Spleen (tissue), 11 donors: ENCODE data around the gene SETBP1. TPM values are rescaled to one million over a fixed set of nuclear protein-coding genes. Genes with fewer than 3 reads are reported as not detected.

Source experiments
- DNase-seq: peaks from one replicate; pipeline ENCODE4 v3.0.0-alpha.2; 2020
- H3K27ac ChIP-seq, 8 donors: fragments of 200-600 bp; sonication (generic) in 7 of 8; 1 replicate in 4 of 8; 2 replicates in 4 of 8; pipeline versions ENCODE4 v1.5.0 to v1.8.0; 2016 to 2021; ENCODE audit warnings: inconsistent platforms in 4 of 8, mild to moderate bottlenecking in 4 of 8, moderate library complexity in 1 of 8
- H3K27me3 ChIP-seq, 7 donors: fragments of 200-600 bp; sonication (generic) in 6 of 7; replicated peaks in 1 of 7; 1 replicate in 4 of 7; 2 replicates in 3 of 7; pipeline versions ENCODE4 v1.5.0 to v1.8.0; 2016 to 2021; ENCODE audit warnings: inconsistent platforms in 3 of 7, mild to moderate bottlenecking in 1 of 7
- H3K36me3 ChIP-seq, 6 donors: fragments of 200-600 bp; sonication (generic) in 5 of 6; 1 replicate in 4 of 6; 2 replicates in 2 of 6; pipeline versions ENCODE4 v1.5.0 to v1.8.0; 2016 to 2021; ENCODE audit warnings: inconsistent platforms in 2 of 6
- H3K4me1 ChIP-seq, 6 donors: fragments of 200-600 bp; sonication (generic) in 5 of 6; 1 replicate in 3 of 6; 2 replicates in 3 of 6; pipeline versions ENCODE4 v1.5.0 to v1.8.0; 2016 to 2021; ENCODE audit warnings: inconsistent platforms in 3 of 6
- H3K4me3 ChIP-seq, 8 donors: fragments of 200-600 bp; sonication (generic) in 7 of 8; 1 replicate in 4 of 8; 2 replicates in 4 of 8; pipeline versions ENCODE4 v1.5.0 to v1.8.0; 2016 to 2021; ENCODE audit warnings: inconsistent platforms in 4 of 8, mild to moderate bottlenecking in 4 of 8, moderate library complexity in 2 of 8
- H3K9me3 ChIP-seq, 8 donors: fragments of 200-600 bp; sonication (generic) in 7 of 8; 1 replicate in 4 of 8; 2 replicates in 4 of 8; pipeline versions ENCODE4 v1.5.0 to v1.8.0; 2016 to 2021; ENCODE audit warnings: inconsistent platforms in 4 of 8
- POLR2A ChIP-seq, 3 donors: fragments of 450-650 bp; IDR thresholded peaks; one replicate each; pipeline ENCODE4 v1.5.1; 2017; ENCODE audit warnings: antibody characterized with exemption in 3 of 3, mild to moderate bottlenecking in 1 of 3
- POLR2AphosphoS5 ChIP-seq, 3 donors: sonication (generic); formaldehyde crosslinking; IDR thresholded peaks; one replicate each; pipeline ENCODE4 v1.5.1; 2017; ENCODE audit warnings: antibody characterized with exemption in 3 of 3
- WGBS, 5 donors: extraction: QIAGEN DNeasy Blood & Tissue Kit in 3 of 5; methylation state at CpG; one replicate each; pipeline versions ENCODE4 v1.1.5 to v1.1.7; 2013 to 2018; 5-methylcytosine and 5-hydroxymethylcytosine counted together
- intact Hi-C: fragments of 100-400 bp; cut with DNase I; formaldehyde crosslinking; loops from one replicate; pipeline ENCODE4 v1.15.0; 2023; ENCODE audit warnings: low total_unique reads
- polyA plus RNA-seq, 3 donors: library from polyadenylated mRNA; stranded (reverse); fragments of 200-250 nt; gene quantifications; one replicate each; pipeline ENCODE4 v1.2.1, GENCODE V29; 2013
- total RNA-seq, 7 donors: library from RNA; depleted of rRNA in 3 of 7; stranded (reverse); fragments of >200 nt in 3 of 7; fragmentation: NEBNext Ultra II Directional in 4 of 7; extraction: Animal tissue kit (Norgen Biotek cat#: 25700) in 4 of 7; gene quantifications; one replicate each; pipeline versions ENCODE4 v1.1.0 to v1.2.1, GENCODE V29; 2016 to 2021
- TF ChIP-seq, protein P1 (sequence below), 11 experiments: fragments of 200-600 bp in 7 of 11; fragments of 450-650 bp in 4 of 11; sonication (generic) in 4 of 11; IDR thresholded peaks in 8 of 11; conservative IDR thresholded peaks in 3 of 11; 1 replicate in 7 of 11; 2 replicates in 4 of 11; pipeline versions ENCODE4 v1.4.0 to v1.8.0; 2016 to 2021; ENCODE audit warnings: antibody characterized with exemption in 11 of 11, inconsistent platforms in 4 of 11, mild to moderate bottlenecking in 1 of 11
- donor health status: healthy with polysubstance abuse.
- donor health status: DM: no; HTN: no; CAD: no; lungs with moderate emphysema.
- donor health status: DM: no; HTN: no; CAD: no.
- donor health status: Bipolar disorder and iron deficiency.
- donor health status: healthy.
- donor health status: DM: no; HTN: no; CAD: no.
- donor health status: DM: yes; HTN: yes; CAD: no.

SETBP1 gene
- total and polyA plus RNA-seq, 10 donors = 2.0 to 50.7 (median 33.1) TPM

DNA sequence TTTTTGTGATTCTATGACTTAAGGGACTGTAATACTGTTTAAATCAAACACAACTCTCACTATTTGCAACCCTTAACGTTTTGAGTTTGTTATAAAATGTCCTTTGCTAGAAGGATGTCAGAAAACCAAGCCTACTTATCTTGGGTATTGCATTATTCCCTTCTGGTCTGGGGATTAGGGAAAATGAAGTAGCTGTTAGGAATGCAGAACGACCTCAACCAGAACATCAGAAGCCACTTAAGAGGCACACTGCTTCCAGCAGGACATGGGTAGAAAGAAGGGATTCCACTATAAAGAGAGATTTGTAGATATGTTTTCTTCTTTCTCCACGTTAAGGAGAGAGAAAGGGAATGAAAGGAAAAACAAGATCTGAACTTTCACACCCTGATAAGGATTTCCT, 101.2 kb downstream of the SETBP1 start:
- intact Hi-C loops = no loop called here
- H3K36me3 ChIP-seq = no peaks in the 10 kb centered on the region
- H3K27me3 ChIP-seq = no peaks in the 10 kb centered on the region
- peaks cover 7 to 61% (median 20%) of the 10 kb centered on the region in 6 donors for H3K4me1 ChIP-seq
- no peaks in the 10 kb centered on the region for H3K9me3 ChIP-seq
- TF ChIP-seq POLR2AphosphoS5 (IDR thresholded peaks at IDR 0.05) (no peak), POLR2A (IDR thresholded peaks at IDR 0.05) (no peak)
- TF ChIP-seq, protein P1, sequence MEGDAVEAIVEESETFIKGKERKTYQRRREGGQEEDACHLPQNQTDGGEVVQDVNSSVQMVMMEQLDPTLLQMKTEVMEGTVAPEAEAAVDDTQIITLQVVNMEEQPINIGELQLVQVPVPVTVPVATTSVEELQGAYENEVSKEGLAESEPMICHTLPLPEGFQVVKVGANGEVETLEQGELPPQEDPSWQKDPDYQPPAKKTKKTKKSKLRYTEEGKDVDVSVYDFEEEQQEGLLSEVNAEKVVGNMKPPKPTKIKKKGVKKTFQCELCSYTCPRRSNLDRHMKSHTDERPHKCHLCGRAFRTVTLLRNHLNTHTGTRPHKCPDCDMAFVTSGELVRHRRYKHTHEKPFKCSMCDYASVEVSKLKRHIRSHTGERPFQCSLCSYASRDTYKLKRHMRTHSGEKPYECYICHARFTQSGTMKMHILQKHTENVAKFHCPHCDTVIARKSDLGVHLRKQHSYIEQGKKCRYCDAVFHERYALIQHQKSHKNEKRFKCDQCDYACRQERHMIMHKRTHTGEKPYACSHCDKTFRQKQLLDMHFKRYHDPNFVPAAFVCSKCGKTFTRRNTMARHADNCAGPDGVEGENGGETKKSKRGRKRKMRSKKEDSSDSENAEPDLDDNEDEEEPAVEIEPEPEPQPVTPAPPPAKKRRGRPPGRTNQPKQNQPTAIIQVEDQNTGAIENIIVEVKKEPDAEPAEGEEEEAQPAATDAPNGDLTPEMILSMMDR (IDR thresholded peaks at IDR 0.05 in 8 of 11, conservative IDR thresholded peaks at IDR 0.05 in 3 of 11) = no peak
- no peak for DNase-seq
- no peak overlapping the region for H3K4me3 ChIP-seq
- no peak overlapping the region for H3K27ac ChIP-seq
- WGBS, 5 donors = 52 to 68% (median 53%) methylated on average over 3 of the region's 3 CpGs

DNA sequence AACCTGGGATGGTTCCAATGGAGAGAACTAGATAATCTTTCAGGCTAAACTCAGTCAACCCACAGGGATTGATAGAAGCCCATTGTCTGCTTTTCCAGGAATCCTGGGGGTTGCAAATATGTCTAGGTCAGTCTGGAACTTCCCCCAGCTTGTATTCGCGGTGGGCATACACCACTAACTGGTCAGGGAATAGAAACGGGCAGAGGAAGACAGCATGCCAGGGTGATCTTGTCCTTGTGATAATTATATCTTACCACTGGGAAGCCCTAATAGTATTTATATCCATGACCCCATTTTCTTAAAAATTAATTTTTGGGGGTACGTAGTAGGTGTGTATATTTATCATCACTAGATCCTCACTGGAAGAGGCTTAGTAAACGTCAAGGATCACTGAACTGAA, 101.9 kb downstream of the SETBP1 start:
- no peak for DNase-seq
- H3K4me3 ChIP-seq = no peak overlapping the region
- 79 to 94% (median 94%) methylated on average over 5 of the region's 5 CpGs for WGBS, 5 donors
- no peaks in the 10 kb centered on the region for H3K9me3 ChIP-seq
- H3K27me3 ChIP-seq = no peaks in the 10 kb centered on the region
- TF ChIP-seq POLR2A (IDR thresholded peaks at IDR 0.05) = no peak
- no peak for TF ChIP-seq POLR2AphosphoS5 (IDR thresholded peaks at IDR 0.05)
- TF ChIP-seq, protein P1 (IDR thresholded peaks at IDR 0.05 in 8 of 11, conservative IDR thresholded peaks at IDR 0.05 in 3 of 11) = no peak
- intact Hi-C loops = no loop called here
- no peak overlapping the region for H3K27ac ChIP-seq
- H3K4me1 ChIP-seq = peaks cover 12 to 62% (median 21%) of the 10 kb centered on the region in 6 donors
- no peaks in the 10 kb centered on the region for H3K36me3 ChIP-seq

DNA sequence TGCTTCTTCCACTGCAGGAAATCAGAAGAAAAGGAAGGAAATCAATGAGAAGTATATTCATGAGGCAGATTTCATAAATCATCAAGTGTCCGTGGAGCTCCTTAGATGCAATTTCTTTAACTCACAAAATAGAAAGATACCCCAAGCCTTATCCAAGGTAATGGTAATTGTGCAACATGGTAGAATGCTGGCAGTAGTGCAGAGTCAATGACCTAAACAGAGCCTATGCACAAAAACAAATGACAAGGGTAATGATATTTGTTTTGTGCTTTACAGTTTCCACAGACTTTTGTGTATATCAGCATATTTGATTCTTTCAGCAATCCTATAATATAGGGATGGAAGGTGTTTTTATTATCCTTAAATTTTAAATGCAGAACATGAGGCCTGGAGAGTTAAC, 102.7 kb downstream of the SETBP1 start:
- intact Hi-C loops = no loop called here
- H3K4me1 ChIP-seq = peaks cover 12 to 56% (median 21%) of the 10 kb centered on the region in 6 donors
- TF ChIP-seq POLR2AphosphoS5 (IDR thresholded peaks at IDR 0.05) (no peak), POLR2A (IDR thresholded peaks at IDR 0.05) (no peak)
- TF ChIP-seq, protein P1 (IDR thresholded peaks at IDR 0.05 in 8 of 11, conservative IDR thresholded peaks at IDR 0.05 in 3 of 11) = no peak

DNA sequence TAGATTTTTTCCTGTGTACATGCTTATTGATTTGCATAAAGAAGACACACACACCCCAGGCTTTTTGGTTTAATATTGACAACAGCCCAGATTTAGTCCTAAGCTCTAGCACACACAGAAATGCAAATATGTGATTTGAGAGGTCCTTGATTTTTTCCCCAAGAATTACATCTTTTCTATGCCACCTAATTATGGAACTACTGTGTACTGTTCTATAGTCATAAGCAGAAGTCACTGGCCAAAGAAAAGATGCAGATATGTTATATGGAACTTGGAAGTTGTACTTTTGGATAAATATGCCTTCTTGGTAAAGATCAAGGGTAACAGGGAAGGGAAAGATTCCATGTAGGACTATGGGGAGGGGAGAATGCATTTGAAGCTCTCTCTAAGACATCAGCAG, 105.6 kb downstream of the SETBP1 start:
- intact Hi-C loops = no loop called here
- DNase-seq = no peak
- Histone ChIP-seq H3K9me3 (no peaks in the 10 kb centered on the region), H3K27me3 (no peaks in the 10 kb centered on the region), H3K4me1 (peaks cover 12 to 43% (median 20%) of the 10 kb centered on the region in 6 donors), H3K27ac (peak overlapping the region in 7 of 8 donors; percentile 29 to 74 (median 56)), H3K36me3 (no peaks in the 10 kb centered on the region), H3K4me3 (peak overlapping the region in 3 of 8 donors; percentile 13 to 50 (median 26))
- TF ChIP-seq POLR2AphosphoS5 (IDR thresholded peaks at IDR 0.05) = no peak
- TF ChIP-seq, protein P1 (IDR thresholded peaks at IDR 0.05 in 8 of 11, conservative IDR thresholded peaks at IDR 0.05 in 3 of 11) = no peak
- no peak for TF ChIP-seq POLR2A (IDR thresholded peaks at IDR 0.05)

More for the DNA sequence above, 102.7 kb downstream of the SETBP1 start:
- Histone ChIP-seq H3K27me3 (no peaks in the 10 kb centered on the region), H3K4me3 (no peak overlapping the region), H3K9me3 (no peaks in the 10 kb centered on the region), H3K27ac (no peak overlapping the region), H3K36me3 (no peaks in the 10 kb centered on the region)
- DNase-seq = no peak
- WGBS, 5 donors = 56 to 74% (median 67%) methylated on average over 1 of the region's 1 CpG
